PC-9 (cell line): Measurements from ENCODE around the gene INPP5J. TPM values are rescaled to one million over a fixed set of nuclear protein-coding genes. Genes with fewer than 3 reads are reported as not detected.
"Not testable (repeated sequence)": the region's sequence is repeated elsewhere in the genome, so short reads cannot be mapped to it uniquely, and the experiment has no call there.

Experiments
- Bru-seq: library from RNA; stranded (reverse); fragments of 400-500 nt; gene quantifications from one replicate; lab custom pipeline; 2021; lab: Mats Ljungman, UMichigan
- BruChase-seq, 2 experiments: library from RNA; stranded (reverse); fragments of 400-500 nt; gene quantifications; one replicate each; lab custom pipeline; 2021; lab: Mats Ljungman, UMichigan
- BruUV-seq: library from RNA; stranded (reverse); fragments of 400-500 nt; replicated peaks from 2 replicates; lab custom pipeline; 2021; lab: Mats Ljungman, UMichigan
- CTCF ChIA-PET: fragments of 300-600 bp; sonication (Branson Sonifier 250); formaldehyde crosslinking; loops from one replicate; lab custom pipeline; 2022; ENCODE audit warnings: antibody characterized with exemption; lab: Charles Lee
- POLR2A ChIA-PET: fragments of 300-600 bp; sonication (Branson Sonifier 250); formaldehyde crosslinking; loops from one replicate; lab custom pipeline; 2022; ENCODE audit warnings: antibody characterized with exemption; ENCODE audit not compliant: unreplicated experiment; lab: Charles Lee
- DNase-seq, 2 experiments: peaks; one replicate each; pipeline versions ENCODE4 v3.0.0 to v3.0.0-alpha.2; 2015 to 2022; ENCODE audit warnings: mixed read lengths in 1 of 2
- H2AFZ ChIP-seq: fragments of 200-600 bp; sonication (generic); 2 replicates; pipeline ENCODE4 v1.8.1; 2017; ENCODE audit warnings: antibody characterized with exemption
- H3F3A ChIP-seq: fragments of 200-600 bp; sonication (generic); 2 replicates; pipeline ENCODE4 v1.8.1; 2017; ENCODE audit warnings: antibody characterized with exemption, mild to moderate bottlenecking, low read depth; ENCODE audit not compliant: insufficient read depth
- H3K27ac ChIP-seq: fragments of 200-600 bp; sonication (generic); 2 replicates; pipeline ENCODE4 v1.6.1; 2016; ENCODE audit warnings: mixed run types
- H3K27me3 ChIP-seq: fragments of 200-600 bp; sonication (generic); 2 replicates; pipeline ENCODE4 v1.6.1; 2016; ENCODE audit warnings: low read depth, mixed run types; ENCODE audit not compliant: insufficient read depth
- H3K36me3 ChIP-seq: fragments of 200-600 bp; sonication (generic); 2 replicates; pipeline ENCODE4 v1.6.1; 2016; ENCODE audit warnings: low read depth, mixed run types
- H3K4me1 ChIP-seq: fragments of 200-600 bp; sonication (generic); replicated peaks from 2 replicates; pipeline ENCODE4 v1.6.1; 2016; ENCODE audit warnings: mixed run types; ENCODE audit not compliant: insufficient read depth
- H3K4me2 ChIP-seq: fragments of 200-600 bp; sonication (generic); 2 replicates; pipeline ENCODE4 v1.6.1; 2017; ENCODE audit warnings: mixed run types
- H3K4me3 ChIP-seq: fragments of 200-600 bp; sonication (generic); 2 replicates; pipeline ENCODE4 v1.6.1; 2016; ENCODE audit warnings: mixed run types
- H3K79me2 ChIP-seq: fragments of 200-600 bp; sonication (generic); 2 replicates; pipeline ENCODE4 v1.6.1; 2017; ENCODE audit warnings: low read depth, mixed run types
- H3K9me2 ChIP-seq: fragments of 200-600 bp; sonication (generic); 2 replicates; pipeline ENCODE4 v1.8.1; 2017; ENCODE audit warnings: mild to moderate bottlenecking; ENCODE audit not compliant: insufficient read depth
- H3K9me3 ChIP-seq: fragments of 200-600 bp; sonication (generic); 2 replicates; pipeline ENCODE4 v1.8.1; 2016; ENCODE audit warnings: low read depth; ENCODE audit not compliant: insufficient read depth
- H4K20me1 ChIP-seq: fragments of 200-600 bp; sonication (generic); 2 replicates; pipeline ENCODE4 v1.8.1; 2017; ENCODE audit not compliant: insufficient read depth
- EZH2 ChIP-seq: fragments of 200-600 bp; sonication (generic); IDR thresholded peaks from 2 replicates; pipeline ENCODE4 v1.8.0; 2017; ENCODE audit warnings: antibody characterized with exemption, low read depth
- intact Hi-C: fragments of 100-400 bp; cut with micrococcal nuclease; formaldehyde crosslinking; loops from one replicate; pipeline ENCODE4 v1.10.0; 2022; ENCODE audit not compliant: unreplicated experiment
- long read RNA-seq: library from polyadenylated mRNA; stranded (forward); transcript quantifications from one replicate; pipeline ENCODE4 v2.0.0, GENCODE V29; 2022
- total RNA-seq: library from RNA; stranded (reverse); gene quantifications from 2 replicates; pipeline ENCODE4 v1.2.3, GENCODE V29; 2021
- TF ChIP-seq, protein P1 (sequence below): fragments of 200-600 bp; sonication (generic); conservative IDR thresholded peaks from 2 replicates; pipeline ENCODE4 v1.6.1; 2017; ENCODE audit warnings: mixed run types, antibody characterized with exemption, mild to moderate bottlenecking, moderate library complexity

INPP5J gene
- 1.7 and 3.1 TPM in 2 replicates for total RNA-seq
- percentile 20 among the genes with signal in this experiment for Bru-seq, nascent RNA
- percentile 31 among the genes with signal in this experiment for BruChase-seq, experiment 1, labeled RNA remaining after a 2-hour chase
- percentile 30 among the genes with signal in this experiment for BruChase-seq, experiment 2, labeled RNA remaining after a 6-hour chase
- long read RNA-seq, partial matches to known transcripts, result 1 of 2 reads
- long read RNA-seq, other reads (novel, unspliced or antisense), result 0 of 2 reads

DNA sequence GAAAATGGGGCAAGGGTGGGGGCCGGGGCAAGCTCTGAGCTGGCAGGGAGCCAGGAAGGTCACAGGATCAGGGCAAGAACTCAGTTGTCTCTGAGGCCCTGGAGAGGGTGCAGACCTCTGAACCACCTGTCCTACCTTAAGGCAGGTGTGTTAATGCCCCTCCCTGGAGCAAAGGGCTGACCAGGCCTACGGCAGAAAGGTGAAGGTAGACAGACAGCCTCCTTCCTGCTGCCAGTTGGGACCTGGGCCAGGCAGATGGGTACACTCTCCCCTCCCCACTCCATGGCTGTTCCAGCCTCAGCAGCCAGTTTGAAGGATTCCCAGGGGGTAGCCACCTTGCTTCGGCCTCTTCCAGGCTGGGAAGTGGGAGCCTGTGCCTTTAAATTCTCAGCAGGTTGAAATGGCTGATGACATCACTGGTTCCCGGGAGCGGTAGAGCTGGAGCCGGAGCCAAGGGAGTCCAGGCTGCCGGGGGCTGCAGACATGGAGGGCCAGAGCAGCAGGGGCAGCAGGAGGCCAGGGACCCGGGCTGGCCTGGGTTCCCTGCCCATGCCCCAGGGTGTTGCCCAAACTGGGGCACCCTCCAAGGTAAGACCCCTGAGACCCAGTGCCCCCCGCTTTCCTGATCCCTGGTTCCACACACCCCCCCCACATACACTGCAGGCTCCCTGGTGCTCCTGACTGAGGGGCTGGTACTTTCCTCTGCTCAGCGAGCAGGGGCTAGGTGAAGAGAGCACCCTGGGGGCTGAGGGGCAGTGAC lies at the start of gene INPP5J:
Gene INPP5J, plus strand, starts transcription at position 435 of the 760 bp plus-strand sequence. Its CDS starts 49 bp downstream, at position 484.
- intact Hi-C loops, result no loop called here
- ChIA-PET POLR2A (interaction anchor here (0.7 kb wide), 1 partner anchor 15 kb away, joined by 10 read pairs; no protein-coding TSS in a partner anchor), CTCF (no interaction called here)
- Histone ChIP-seq H3K9me3 (no peaks in the 10 kb centered on the region), H3K36me3 (no peaks in the 10 kb centered on the region), H3K27me3 (peaks cover 16% of the 10 kb centered on the region; the same call in 1 of the 2 replicates), H3K4me2 (peak within 1 kb of the TSS; percentile 80), H3F3A (peaks cover 4% of the 10 kb centered on the region; the same call in 1 of the 2 replicates), H4K20me1 (no peaks in the 10 kb centered on the region), H3K27ac (no peak within 1 kb of the TSS), H3K79me2 (no peaks in the 10 kb centered on the region), H2AFZ (peak within 1 kb of the TSS; percentile 77), H3K4me3 (peak within 1 kb of the TSS; percentile 57), H3K4me1 (peaks cover 6% of the 10 kb centered on the region; the same call in 1 of the 2 replicates), H3K9me2 (no peaks in the 10 kb centered on the region)
- no peak for TF ChIP-seq EZH2
- TF ChIP-seq, protein P1, sequence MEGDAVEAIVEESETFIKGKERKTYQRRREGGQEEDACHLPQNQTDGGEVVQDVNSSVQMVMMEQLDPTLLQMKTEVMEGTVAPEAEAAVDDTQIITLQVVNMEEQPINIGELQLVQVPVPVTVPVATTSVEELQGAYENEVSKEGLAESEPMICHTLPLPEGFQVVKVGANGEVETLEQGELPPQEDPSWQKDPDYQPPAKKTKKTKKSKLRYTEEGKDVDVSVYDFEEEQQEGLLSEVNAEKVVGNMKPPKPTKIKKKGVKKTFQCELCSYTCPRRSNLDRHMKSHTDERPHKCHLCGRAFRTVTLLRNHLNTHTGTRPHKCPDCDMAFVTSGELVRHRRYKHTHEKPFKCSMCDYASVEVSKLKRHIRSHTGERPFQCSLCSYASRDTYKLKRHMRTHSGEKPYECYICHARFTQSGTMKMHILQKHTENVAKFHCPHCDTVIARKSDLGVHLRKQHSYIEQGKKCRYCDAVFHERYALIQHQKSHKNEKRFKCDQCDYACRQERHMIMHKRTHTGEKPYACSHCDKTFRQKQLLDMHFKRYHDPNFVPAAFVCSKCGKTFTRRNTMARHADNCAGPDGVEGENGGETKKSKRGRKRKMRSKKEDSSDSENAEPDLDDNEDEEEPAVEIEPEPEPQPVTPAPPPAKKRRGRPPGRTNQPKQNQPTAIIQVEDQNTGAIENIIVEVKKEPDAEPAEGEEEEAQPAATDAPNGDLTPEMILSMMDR, result no peak
- BruUV-seq, result no TSS peak
- DNase-seq, result peak; percentile 34 to 48

GRCh38 chr22:31073125-31073524 lies 49.6 kb upstream of the INPP5J start:
- CTCF ChIA-PET, H3K36me3 ChIP-seq, H3K9me3 ChIP-seq, H3K9me2 ChIP-seq, BruUV-seq, DNase-seq, H2AFZ ChIP-seq, H3K27ac ChIP-seq, H3K4me2 ChIP-seq, H3K4me3 ChIP-seq, intact Hi-C loops, H3K27me3 ChIP-seq, POLR2A ChIA-PET, H3K4me1 ChIP-seq, H4K20me1 ChIP-seq, H3F3A ChIP-seq, H3K79me2 ChIP-seq: not testable (repeated sequence)

DNA sequence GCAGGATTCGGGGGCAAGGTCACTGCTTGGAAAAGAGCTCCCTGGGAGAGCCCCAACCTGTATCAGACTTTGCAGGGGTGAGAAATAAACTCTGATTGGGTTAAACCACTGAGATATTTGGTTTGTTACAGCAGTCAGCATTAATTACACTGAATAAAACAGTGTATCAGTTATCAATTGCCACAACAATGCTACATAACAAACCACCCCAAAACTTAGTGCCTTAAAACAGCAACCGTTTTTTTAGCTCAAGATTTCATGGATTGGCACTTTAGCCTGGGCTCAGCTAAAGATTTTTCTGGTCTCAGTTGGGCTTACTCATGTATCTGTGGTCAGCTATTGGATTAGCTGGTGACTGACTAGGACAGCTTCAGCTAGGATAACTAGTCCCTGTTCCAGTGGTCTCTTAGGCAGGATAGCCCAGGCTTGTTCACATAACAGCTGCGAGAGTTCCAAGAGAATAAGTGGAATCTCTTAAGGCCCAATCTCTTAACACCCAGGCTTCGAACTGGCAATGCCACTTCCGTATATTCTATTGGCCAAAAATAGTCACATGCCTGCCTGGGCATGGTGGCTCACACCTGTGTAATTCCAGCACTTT lies 49.1 kb upstream of the INPP5J start:
- H3K9me2 ChIP-seq, POLR2A ChIA-PET, H3K27me3 ChIP-seq, H3K4me2 ChIP-seq, intact Hi-C loops, H3F3A ChIP-seq, H2AFZ ChIP-seq, BruUV-seq, DNase-seq, H4K20me1 ChIP-seq, H3K9me3 ChIP-seq, H3K4me1 ChIP-seq, H3K79me2 ChIP-seq, H3K36me3 ChIP-seq, H3K27ac ChIP-seq, H3K4me3 ChIP-seq: not testable (repeated sequence)
- CTCF ChIA-PET, result interaction anchor here (0.6 kb wide), 1 partner anchor 9 kb away, joined by 3 read pairs; no protein-coding TSS in a partner anchor

GRCh38 chr22:31075961-31076360 lies 46.8 kb upstream of the INPP5J start:
- DNase-seq, result no peak
- Histone ChIP-seq H3K4me2 (no peak overlapping the region), H2AFZ (no peak overlapping the region), H4K20me1 (no peaks in the 10 kb centered on the region), H3K36me3 (no peaks in the 10 kb centered on the region), H3K27ac (no peak overlapping the region), H3K79me2 (no peaks in the 10 kb centered on the region), H3K27me3 (no peaks in the 10 kb centered on the region), H3K4me1 (no peaks in the 10 kb centered on the region), H3K9me3 (no peaks in the 10 kb centered on the region), H3F3A (no peaks in the 10 kb centered on the region), H3K4me3 (no peak overlapping the region), H3K9me2 (no peaks in the 10 kb centered on the region)
- ChIA-PET POLR2A (no interaction called here), CTCF (no interaction called here)
- no TSS peak for BruUV-seq
- no peak for TF ChIP-seq EZH2
- TF ChIP-seq, protein P1, result no peak
- intact Hi-C loops, result no loop called here
